ENCODE data around the gene PTRH1. TPM values are rescaled to one million over a fixed set of nuclear protein-coding genes. Genes with fewer than 3 reads are reported as not detected.

The PTRH1 gene
- total RNA-seq, 2 donors from 2014 or later = 8.9 to 23.8 TPM

DNA sequence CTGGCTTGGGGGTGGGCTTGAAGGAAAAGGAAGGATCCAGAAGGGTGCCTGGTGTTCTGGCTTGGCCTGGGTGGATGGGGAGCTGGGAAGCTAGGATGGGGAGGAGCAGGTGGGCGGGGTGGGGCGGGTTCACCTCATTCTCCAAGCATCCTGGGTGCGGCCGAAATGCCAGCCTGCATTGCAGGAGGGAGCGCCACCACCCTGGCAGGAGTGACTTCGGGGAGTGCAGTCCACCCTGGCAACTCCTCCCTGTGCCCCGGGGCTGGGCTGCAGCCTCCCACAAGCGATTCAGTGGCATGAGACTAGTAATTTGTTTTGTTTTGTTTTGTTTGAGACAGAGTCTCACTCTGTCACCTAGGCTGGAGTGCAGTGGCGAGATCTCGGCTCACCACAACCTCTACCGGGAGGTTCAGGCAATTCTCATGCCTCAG, 5.9 kb upstream of the PTRH1 start:
- Histone ChIP-seq H3K4me1 (no peaks in the 10 kb centered on the region), H3K9me3 (no peaks in the 10 kb centered on the region), H3K9ac (ENCODE audit: low read depth in 2 of 2, low read length in 2 of 2) (no peak overlapping the region), H3K27me3 (no peaks in the 10 kb centered on the region), H3K36me3 (no peaks in the 10 kb centered on the region), H3K4me3 (no peak overlapping the region), H3K27ac (no peak overlapping the region)
- DNase-seq = peak; percentile 79
- intact Hi-C loops (cut with DNase I) = no loop called here
- TF ChIP-seq, protein P1, sequence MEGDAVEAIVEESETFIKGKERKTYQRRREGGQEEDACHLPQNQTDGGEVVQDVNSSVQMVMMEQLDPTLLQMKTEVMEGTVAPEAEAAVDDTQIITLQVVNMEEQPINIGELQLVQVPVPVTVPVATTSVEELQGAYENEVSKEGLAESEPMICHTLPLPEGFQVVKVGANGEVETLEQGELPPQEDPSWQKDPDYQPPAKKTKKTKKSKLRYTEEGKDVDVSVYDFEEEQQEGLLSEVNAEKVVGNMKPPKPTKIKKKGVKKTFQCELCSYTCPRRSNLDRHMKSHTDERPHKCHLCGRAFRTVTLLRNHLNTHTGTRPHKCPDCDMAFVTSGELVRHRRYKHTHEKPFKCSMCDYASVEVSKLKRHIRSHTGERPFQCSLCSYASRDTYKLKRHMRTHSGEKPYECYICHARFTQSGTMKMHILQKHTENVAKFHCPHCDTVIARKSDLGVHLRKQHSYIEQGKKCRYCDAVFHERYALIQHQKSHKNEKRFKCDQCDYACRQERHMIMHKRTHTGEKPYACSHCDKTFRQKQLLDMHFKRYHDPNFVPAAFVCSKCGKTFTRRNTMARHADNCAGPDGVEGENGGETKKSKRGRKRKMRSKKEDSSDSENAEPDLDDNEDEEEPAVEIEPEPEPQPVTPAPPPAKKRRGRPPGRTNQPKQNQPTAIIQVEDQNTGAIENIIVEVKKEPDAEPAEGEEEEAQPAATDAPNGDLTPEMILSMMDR (IDR thresholded peaks at IDR 0.05) = no peak

DNA sequence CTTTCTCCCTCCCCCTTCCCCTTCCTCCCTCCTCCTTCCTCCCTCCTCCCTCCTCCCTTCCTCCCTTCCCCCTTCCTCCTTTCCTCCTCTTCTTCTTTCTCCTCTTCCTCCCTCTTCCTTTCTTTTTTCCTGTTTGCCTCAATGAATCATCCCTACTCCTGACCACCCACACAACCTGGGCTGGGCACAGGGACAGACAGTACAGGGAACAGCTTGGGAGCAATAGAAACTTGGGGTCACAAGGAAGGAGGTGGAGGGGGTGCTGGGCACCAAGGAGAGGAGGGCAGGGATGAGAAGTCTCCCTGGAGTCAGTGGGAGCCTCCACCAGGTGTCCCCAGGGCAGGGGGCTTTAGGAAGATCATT, 5.4 kb upstream of the PTRH1 start:
- H3K27me3 ChIP-seq = no peaks in the 10 kb centered on the region
- H3K9ac ChIP-seq (ENCODE audit: low read depth in 2 of 2, low read length in 2 of 2) = no peak overlapping the region
- TF ChIP-seq, protein P1 (IDR thresholded peaks at IDR 0.05) = no peak
- H3K4me3 ChIP-seq = no peak overlapping the region
- intact Hi-C loops (cut with DNase I) = no loop called here
- H3K27ac ChIP-seq = no peak overlapping the region
- H3K9me3 ChIP-seq = no peaks in the 10 kb centered on the region
- DNase-seq = no peak
- H3K4me1 ChIP-seq = peaks cover 4% of the 10 kb centered on the region
- no peaks in the 10 kb centered on the region for H3K36me3 ChIP-seq

DNA sequence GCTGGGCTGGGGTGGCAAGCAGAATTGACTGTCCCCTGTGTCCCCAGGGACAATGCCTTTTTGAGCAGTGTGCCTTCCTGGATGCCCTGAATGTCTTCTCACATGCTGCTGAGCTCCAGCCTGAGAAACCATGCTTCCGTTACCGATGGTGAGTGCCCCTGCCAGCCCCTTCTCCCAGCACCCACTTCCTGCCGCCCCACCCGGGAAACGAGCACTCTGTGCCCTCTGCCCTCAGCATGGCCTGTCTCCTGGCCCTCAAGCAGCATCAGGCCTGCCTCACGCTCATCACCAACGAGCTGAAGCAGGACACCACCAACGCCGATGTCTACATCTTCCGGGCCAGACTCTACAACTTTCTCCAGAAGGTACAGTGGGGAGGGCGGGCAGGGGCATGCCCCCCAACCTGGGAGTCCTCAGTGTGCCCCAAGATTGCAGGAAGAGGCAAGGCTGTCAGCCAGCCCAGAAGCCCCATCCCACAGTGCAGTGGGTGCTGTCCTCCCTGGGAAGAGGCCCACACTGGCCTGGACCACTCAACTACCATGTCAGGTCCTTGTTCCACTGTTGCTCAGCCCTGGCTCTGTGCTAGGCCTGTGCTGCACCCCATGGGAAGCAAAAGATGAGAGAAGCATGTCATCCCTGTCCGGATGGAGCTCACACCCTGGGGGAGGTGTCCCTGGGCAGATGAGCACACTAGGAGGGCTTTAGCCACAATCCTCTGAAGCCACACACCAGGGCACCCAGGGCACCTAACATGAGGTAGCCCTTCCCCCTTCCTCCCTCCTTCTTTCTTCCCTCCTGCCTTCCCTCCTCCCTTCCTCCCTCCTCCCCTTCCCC, 4.8 kb upstream of the PTRH1 start:
- no peak for DNase-seq
- TF ChIP-seq, protein P1 (IDR thresholded peaks at IDR 0.05) = no peak
- H3K4me3 ChIP-seq = no peak overlapping the region
- H3K4me1 ChIP-seq = peaks cover 4% of the 10 kb centered on the region
- intact Hi-C loops (cut with DNase I) = no loop called here
- H3K9me3 ChIP-seq = no peaks in the 10 kb centered on the region
- H3K27me3 ChIP-seq = no peaks in the 10 kb centered on the region
- no peaks in the 10 kb centered on the region for H3K36me3 ChIP-seq
- H3K27ac ChIP-seq = no peak overlapping the region
- H3K9ac ChIP-seq (ENCODE audit: low read depth in 2 of 2, low read length in 2 of 2) = peak overlapping the region in 1 of 2 donors; percentile 30

DNA sequence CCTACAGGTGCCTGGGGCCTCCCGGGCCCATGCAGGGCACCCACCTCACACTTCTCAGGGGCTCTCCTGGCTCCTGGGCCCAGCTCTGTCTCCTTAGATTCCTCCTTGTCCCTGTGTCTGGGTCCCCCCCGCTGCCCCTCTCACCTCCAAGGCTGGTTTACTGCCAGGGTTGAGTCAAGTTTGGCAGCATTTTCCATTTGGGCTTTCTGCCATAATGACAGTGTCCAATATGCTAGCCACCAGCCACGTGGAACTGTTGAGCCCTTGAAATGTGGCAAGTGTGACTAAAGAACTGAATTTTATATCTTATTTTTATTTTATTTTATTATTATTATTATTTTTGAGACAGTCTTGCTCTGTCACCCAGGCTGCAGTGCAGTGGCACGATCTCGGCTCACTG, 2.3 kb upstream of the PTRH1 start:
- no peaks in the 10 kb centered on the region for H3K9me3 ChIP-seq
- H3K4me1 ChIP-seq = peaks cover 10% of the 10 kb centered on the region
- no peak overlapping the region for H3K4me3 ChIP-seq
- H3K27ac ChIP-seq = no peak overlapping the region
- H3K9ac ChIP-seq (ENCODE audit: low read depth in 2 of 2, low read length in 2 of 2) = no peak overlapping the region
- no peak for DNase-seq
- H3K27me3 ChIP-seq = no peaks in the 10 kb centered on the region
- H3K36me3 ChIP-seq = no peaks in the 10 kb centered on the region
- TF ChIP-seq, protein P1 (IDR thresholded peaks at IDR 0.05) = no peak
- intact Hi-C loops (cut with DNase I) = no loop called here

DNA sequence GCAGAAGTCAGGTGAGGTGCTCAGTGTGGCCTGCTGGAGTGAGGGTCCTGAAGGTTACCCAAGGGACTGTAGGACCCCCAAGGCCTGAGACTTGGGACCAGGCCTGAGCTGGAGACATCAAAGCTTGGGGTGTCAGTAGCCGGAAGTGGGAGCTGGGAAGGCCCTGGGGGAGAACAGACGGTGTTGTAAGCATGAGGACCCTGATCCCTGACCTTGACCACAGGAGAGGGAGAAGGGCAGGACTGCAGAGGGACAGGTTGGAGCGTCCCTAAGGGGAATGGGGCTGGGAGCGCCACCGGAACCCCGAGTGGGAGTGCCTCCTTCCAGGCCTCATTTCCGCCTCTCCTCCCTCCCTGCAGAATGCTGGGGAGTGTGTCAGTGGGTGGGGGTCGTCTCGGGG, 949 bp upstream of the PTRH1 start:
- H3K36me3 ChIP-seq = no peaks in the 10 kb centered on the region
- peaks cover 10% of the 10 kb centered on the region for H3K4me1 ChIP-seq
- H3K27ac ChIP-seq = peak overlapping the region; percentile 86
- TF ChIP-seq, protein P1 (IDR thresholded peaks at IDR 0.05) = no peak
- intact Hi-C loops (cut with DNase I) = no loop called here
- no peaks in the 10 kb centered on the region for H3K27me3 ChIP-seq
- no peak for DNase-seq
- no peak overlapping the region for H3K4me3 ChIP-seq
- peak overlapping the region; percentile 33 to 90 for H3K9ac ChIP-seq (ENCODE audit: low read depth in 2 of 2, low read length in 2 of 2)
- H3K9me3 ChIP-seq = no peaks in the 10 kb centered on the region

Measured in colonic mucosa (tissue), 4 donors.